HEK293 (cell line): Measurements from ENCODE around the gene SAMD13.
A peak's percentile ranks its signal among the peaks of the same experiment; 100 is the strongest.

ENCODE experiments used
- BCL11A ChIP-seq: fragments of 450-650 bp; formaldehyde crosslinking; IDR thresholded peaks from 2 replicates; pipeline ENCODE4 v1.5.1; 2016; ENCODE audit warnings: low read depth, missing biosample characterization, missing genetic modification characterization
- EGR2 ChIP-seq: fragments of 450-650 bp; formaldehyde crosslinking; IDR thresholded peaks from 2 replicates; pipeline ENCODE4 v1.5.1; 2016; ENCODE audit warnings: low read depth, missing biosample characterization, missing genetic modification characterization
- GLIS1 ChIP-seq: fragments of 450-650 bp; formaldehyde crosslinking; IDR thresholded peaks from 2 replicates; pipeline ENCODE4 v1.5.1; 2016; ENCODE audit warnings: missing biosample characterization, missing genetic modification characterization
- INSM2 ChIP-seq: fragments of 450-650 bp; formaldehyde crosslinking; IDR thresholded peaks from 2 replicates; pipeline ENCODE4 v1.5.1; 2016; ENCODE audit warnings: missing biosample characterization, missing genetic modification characterization
- KLF1 ChIP-seq: fragments of 450-650 bp; formaldehyde crosslinking; IDR thresholded peaks from 2 replicates; pipeline ENCODE4 v1.5.1; 2016; ENCODE audit warnings: missing biosample characterization, missing genetic modification characterization
- MZF1 ChIP-seq: fragments of 450-650 bp; formaldehyde crosslinking; IDR thresholded peaks from 2 replicates; pipeline ENCODE4 v1.5.1; 2017; ENCODE audit warnings: missing biosample characterization, missing genetic modification characterization, borderline replicate concordance
- PATZ1 ChIP-seq: fragments of 450-650 bp; formaldehyde crosslinking; IDR thresholded peaks from 2 replicates; pipeline ENCODE4 v1.5.1; 2016; ENCODE audit warnings: missing biosample characterization, missing genetic modification characterization
- SP3 ChIP-seq: fragments of 450-650 bp; formaldehyde crosslinking; IDR thresholded peaks from 2 replicates; pipeline ENCODE4 v1.5.1; 2016; ENCODE audit warnings: missing biosample characterization, missing genetic modification characterization
- TCF7L2 ChIP-seq: IDR thresholded peaks from 2 replicates; pipeline ENCODE4 v1.6.1; 2011; ENCODE audit warnings: low read depth, mild to moderate bottlenecking, inconsistent platforms, low read length, moderate library complexity, borderline replicate concordance
- YY2 ChIP-seq: fragments of 450-650 bp; formaldehyde crosslinking; IDR thresholded peaks from 2 replicates; pipeline ENCODE4 v1.5.1; 2016; ENCODE audit warnings: missing biosample characterization, missing genetic modification characterization
- ZBTB20 ChIP-seq: fragments of 450-650 bp; formaldehyde crosslinking; IDR thresholded peaks from 2 replicates; pipeline ENCODE4 v1.5.1; 2016; ENCODE audit warnings: missing biosample characterization, missing genetic modification characterization
- ZBTB44 ChIP-seq: fragments of 450-650 bp; IDR thresholded peaks from 2 replicates; pipeline ENCODE4 v1.5.1; 2018; ENCODE audit warnings: missing biosample characterization, mild to moderate bottlenecking, missing genetic modification characterization
- ZNF155 ChIP-seq: fragments of 450-650 bp; formaldehyde crosslinking; IDR thresholded peaks from 2 replicates; pipeline ENCODE4 v1.5.1; 2016; ENCODE audit warnings: missing biosample characterization, missing genetic modification characterization
- ZNF169 ChIP-seq: fragments of 450-650 bp; formaldehyde crosslinking; IDR thresholded peaks from 2 replicates; pipeline ENCODE4 v1.5.1; 2016; ENCODE audit warnings: missing biosample characterization, missing genetic modification characterization
- ZNF211 ChIP-seq: fragments of 450-650 bp; formaldehyde crosslinking; IDR thresholded peaks from 2 replicates; pipeline ENCODE4 v1.5.1; 2016; ENCODE audit warnings: low read depth, missing biosample characterization, missing genetic modification characterization
- ZNF449 ChIP-seq: fragments of 450-650 bp; formaldehyde crosslinking; IDR thresholded peaks from 2 replicates; pipeline ENCODE4 v1.5.1; 2017; ENCODE audit warnings: missing biosample characterization, mild to moderate bottlenecking, missing genetic modification characterization, moderate library complexity
- ZNF514 ChIP-seq: fragments of 450-650 bp; formaldehyde crosslinking; IDR thresholded peaks from 2 replicates; pipeline ENCODE4 v1.5.1; 2016; ENCODE audit warnings: missing biosample characterization, missing genetic modification characterization
- ZNF561 ChIP-seq: fragments of 450-650 bp; IDR thresholded peaks from 2 replicates; pipeline ENCODE4 v1.5.1; 2018; ENCODE audit warnings: missing biosample characterization, missing genetic modification characterization, borderline replicate concordance
- ZNF596 ChIP-seq: fragments of 450-650 bp; IDR thresholded peaks from 2 replicates; pipeline ENCODE4 v1.5.0; 2018; ENCODE audit warnings: missing biosample characterization, mild to moderate bottlenecking, missing genetic modification characterization, moderate library complexity
- ZNF600 ChIP-seq: fragments of 450-650 bp; formaldehyde crosslinking; IDR thresholded peaks from 2 replicates; pipeline ENCODE4 v1.5.1; 2016; ENCODE audit warnings: missing biosample characterization, missing genetic modification characterization
- ZNF660 ChIP-seq: fragments of 450-650 bp; IDR thresholded peaks from 2 replicates; pipeline ENCODE4 v1.5.1; 2018; ENCODE audit warnings: missing biosample characterization, mild to moderate bottlenecking, missing genetic modification characterization
- ZNF76 ChIP-seq: fragments of 450-650 bp; formaldehyde crosslinking; IDR thresholded peaks from 2 replicates; pipeline ENCODE4; 2016; ENCODE audit warnings: low read depth, missing biosample characterization, missing genetic modification characterization, borderline replicate concordance
- ZNF785 ChIP-seq: fragments of 450-650 bp; formaldehyde crosslinking; IDR thresholded peaks from 2 replicates; pipeline ENCODE4 v1.5.1; 2016; ENCODE audit warnings: missing biosample characterization, missing genetic modification characterization
- ZXDB ChIP-seq: fragments of 450-650 bp; formaldehyde crosslinking; IDR thresholded peaks from 2 replicates; pipeline ENCODE4 v1.5.1; 2016; ENCODE audit warnings: missing biosample characterization, missing genetic modification characterization

SAMD13 gene

GRCh38 chr1:84298328-84298683 lies 3.2 kb upstream of the SAMD13 start (continued):
- TF ChIP-seq ZNF600 (tag by site-specific recombination) (0 out of 2 replicates have a peak, but pooled peaks have one; percentile 20), YY2 (tag by site-specific recombination) (peak; percentile 37; the same call in 1 of the 2 replicates), KLF1 (tag by site-specific recombination) (0 out of 2 replicates have a peak, but pooled peaks have one; percentile 24), GLIS1 (tag by site-specific recombination) (peak; percentile 47), TCF7L2 (peak; percentile 60; the same call in 1 of the 2 replicates), ZBTB44 (tag by site-specific recombination) (peak; percentile 35; the same call in 1 of the 2 replicates), ZNF76 (tag by site-specific recombination) (peak; percentile 87; the same call in 1 of the 2 replicates), ZNF449 (tag by site-specific recombination) (0 out of 2 replicates have a peak, but pooled peaks have one; percentile 38), ZNF155 (tag by site-specific recombination) (no peak), ZNF561 (tag by site-specific recombination) (peak; percentile 73; the same call in 1 of the 2 replicates), SP3 (tag by site-specific recombination) (0 out of 2 replicates have a peak, but pooled peaks have one; percentile 17), ZNF169 (tag by site-specific recombination) (no peak), ZBTB20 (tag by site-specific recombination) (no peak), ZNF785 (tag by site-specific recombination) (peak; percentile 93; the same call in 1 of the 2 replicates), BCL11A (no peak), MZF1 (tag by site-specific recombination) (0 out of 2 replicates have a peak, but pooled peaks have one; percentile 22), PATZ1 (peak; percentile 52), ZNF514 (tag by site-specific recombination) (no peak), ZXDB (tag by site-specific recombination) (peak; percentile 65; the same call in 1 of the 2 replicates), INSM2 (tag by site-specific recombination) (0 out of 2 replicates have a peak, but pooled peaks have one; percentile 26), ZNF211 (no peak), EGR2 (tag by site-specific recombination) (peak; percentile 88), ZNF660 (peak; percentile 52), ZNF596 (tag by site-specific recombination) (0 out of 2 replicates have a peak, but pooled peaks have one; percentile 16)
